Measurements from ENCODE around the gene CDH13. TPM values are rescaled to one million over a fixed set of nuclear protein-coding genes. Genes with fewer than 3 reads are reported as not detected.

Gene CDH13
- total RNA-seq, 1 experiment from 2014 or later: 0.56 TPM

- Histone ChIP-seq H3K27me3 (ENCODE audit: low read length) (no peaks in the 10 kb centered on the region), H4K20me1 (ENCODE audit: insufficient read depth, low read depth, low read length) (no peaks in the 10 kb centered on the region), H3K4me1 (ENCODE audit: low read length) (peaks cover 18% of the 10 kb centered on the region), H3K9me2 (replicated peaks; ENCODE audit: insufficient read depth, low read length) (no peaks in the 10 kb centered on the region), H3K27ac (ENCODE audit: low read length) (no peak overlapping the region), H3K9me3 (ENCODE audit: low read length) (no peaks in the 10 kb centered on the region; the same call in 1 of the 2 replicates), H3K4me3 (ENCODE audit: low read length) (no peak overlapping the region), H3K4me2 (ENCODE audit: low read depth, low read length, poor library complexity, severe bottlenecking) (no peak overlapping the region), H3K79me2 (ENCODE audit: low read length) (no peaks in the 10 kb centered on the region), H3K9ac (ENCODE audit: low read length) (no peak overlapping the region), H3K36me3 (ENCODE audit: insufficient read depth, low read length) (no peaks in the 10 kb centered on the region), H2AFZ (ENCODE audit: low read length) (peak overlapping the region; percentile 32; the same call in 1 of the 2 replicates)
- no peak for DNase-seq
Observed at GRCh38 chr16:82979406-82980111, 352.8 kb downstream of the CDH13 start.

GRCh38 chr16:82980810-82981209 is 354.0 kb downstream of the CDH13 start:
- Histone ChIP-seq H3K4me3 (ENCODE audit: low read length) (no peak overlapping the region), H3K9me2 (replicated peaks; ENCODE audit: insufficient read depth, low read length) (no peaks in the 10 kb centered on the region), H3K27me3 (ENCODE audit: low read length) (no peaks in the 10 kb centered on the region), H4K20me1 (ENCODE audit: insufficient read depth, low read depth, low read length) (no peaks in the 10 kb centered on the region), H3K36me3 (ENCODE audit: insufficient read depth, low read length) (no peaks in the 10 kb centered on the region), H3K9me3 (ENCODE audit: low read length) (no peaks in the 10 kb centered on the region; the same call in 1 of the 2 replicates), H3K4me1 (ENCODE audit: low read length) (peaks cover 18% of the 10 kb centered on the region), H3K79me2 (ENCODE audit: low read length) (no peaks in the 10 kb centered on the region), H3K4me2 (ENCODE audit: low read depth, low read length, poor library complexity, severe bottlenecking) (no peak overlapping the region), H2AFZ (ENCODE audit: low read length) (peak overlapping the region; percentile 32; the same call in 1 of the 2 replicates), H3K27ac (ENCODE audit: low read length) (no peak overlapping the region), H3K9ac (ENCODE audit: low read length) (no peak overlapping the region)
- DNase-seq: no peak

DNA sequence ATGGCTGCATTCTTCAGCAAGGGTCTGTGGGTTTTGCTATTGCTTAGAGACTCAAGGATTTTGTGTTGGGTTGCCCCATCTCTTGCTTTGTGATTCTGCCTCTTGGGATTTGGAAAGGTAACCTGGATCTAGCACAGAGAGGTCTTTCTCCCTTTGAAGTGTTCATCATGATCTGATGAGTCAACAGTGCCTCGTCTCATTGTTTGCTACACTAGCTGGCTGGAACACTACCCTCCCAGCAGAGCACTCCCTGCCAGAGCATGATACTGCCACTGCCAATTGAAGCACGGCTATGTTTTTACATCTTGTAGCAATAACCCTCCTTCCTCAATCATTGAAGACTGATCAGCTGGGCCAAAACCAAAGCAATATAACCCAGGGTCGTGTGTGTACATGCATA is 361.0 kb downstream of the CDH13 start:
- H3K27me3 ChIP-seq (ENCODE audit: low read length): no peaks in the 10 kb centered on the region
- H3K9me3 ChIP-seq (ENCODE audit: low read length): no peaks in the 10 kb centered on the region
- H3K4me2 ChIP-seq (ENCODE audit: low read depth, low read length, poor library complexity, severe bottlenecking): no peak overlapping the region
- H3K9ac ChIP-seq (ENCODE audit: low read length): no peak overlapping the region
- H3K79me2 ChIP-seq (ENCODE audit: low read length): no peaks in the 10 kb centered on the region
- DNase-seq: no peak
- no peaks in the 10 kb centered on the region for H3K36me3 ChIP-seq (ENCODE audit: insufficient read depth, low read length)
- H2AFZ ChIP-seq (ENCODE audit: low read length): no peak overlapping the region
- no peak overlapping the region for H3K27ac ChIP-seq (ENCODE audit: low read length)
- no peaks in the 10 kb centered on the region for H3K9me2 ChIP-seq (replicated peaks; ENCODE audit: insufficient read depth, low read length)
- peaks cover 22% of the 10 kb centered on the region for H3K4me1 ChIP-seq (ENCODE audit: low read length)
- H3K4me3 ChIP-seq (ENCODE audit: low read length): no peak overlapping the region
- no peaks in the 10 kb centered on the region for H4K20me1 ChIP-seq (ENCODE audit: insufficient read depth, low read depth, low read length)

DNA sequence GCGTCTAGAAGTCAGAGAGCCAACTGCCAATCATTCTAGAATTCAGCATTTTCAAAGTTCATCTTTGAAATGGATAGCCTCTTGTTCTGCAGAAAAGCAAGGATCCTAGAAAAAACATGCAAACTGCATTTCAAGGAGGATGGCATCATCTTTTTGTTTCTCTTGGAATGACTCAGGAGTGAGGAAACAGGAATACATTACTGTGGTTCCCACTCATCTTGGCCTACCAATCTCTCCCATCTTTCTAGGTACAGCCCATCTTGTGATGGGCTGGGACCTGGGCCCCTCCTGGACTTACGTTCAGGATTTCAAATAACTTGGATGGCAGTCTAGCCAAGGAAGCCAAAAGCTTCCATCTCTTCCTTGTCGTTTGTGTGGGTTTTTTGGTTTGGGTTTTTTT is 363.4 kb downstream of the CDH13 start:
- 0 out of 2 replicates have a peak overlapping the region, but pooled peaks have one; percentile 24 for H2AFZ ChIP-seq (ENCODE audit: low read length)
- H3K27ac ChIP-seq (ENCODE audit: low read length): no peak overlapping the region
- H3K79me2 ChIP-seq (ENCODE audit: low read length): no peaks in the 10 kb centered on the region
- no peaks in the 10 kb centered on the region for H3K36me3 ChIP-seq (ENCODE audit: insufficient read depth, low read length)
- no peaks in the 10 kb centered on the region for H4K20me1 ChIP-seq (ENCODE audit: insufficient read depth, low read depth, low read length)
- DNase-seq: no peak
- no peaks in the 10 kb centered on the region for H3K9me2 ChIP-seq (replicated peaks; ENCODE audit: insufficient read depth, low read length)
- H3K9me3 ChIP-seq (ENCODE audit: low read length): no peaks in the 10 kb centered on the region
- no peak overlapping the region for H3K4me3 ChIP-seq (ENCODE audit: low read length)
- no peak overlapping the region for H3K9ac ChIP-seq (ENCODE audit: low read length)
- no peaks in the 10 kb centered on the region for H3K27me3 ChIP-seq (ENCODE audit: low read length)
- H3K4me2 ChIP-seq (ENCODE audit: low read depth, low read length, poor library complexity, severe bottlenecking): no peak overlapping the region
- H3K4me1 ChIP-seq (ENCODE audit: low read length): peaks cover 23% of the 10 kb centered on the region

DNA sequence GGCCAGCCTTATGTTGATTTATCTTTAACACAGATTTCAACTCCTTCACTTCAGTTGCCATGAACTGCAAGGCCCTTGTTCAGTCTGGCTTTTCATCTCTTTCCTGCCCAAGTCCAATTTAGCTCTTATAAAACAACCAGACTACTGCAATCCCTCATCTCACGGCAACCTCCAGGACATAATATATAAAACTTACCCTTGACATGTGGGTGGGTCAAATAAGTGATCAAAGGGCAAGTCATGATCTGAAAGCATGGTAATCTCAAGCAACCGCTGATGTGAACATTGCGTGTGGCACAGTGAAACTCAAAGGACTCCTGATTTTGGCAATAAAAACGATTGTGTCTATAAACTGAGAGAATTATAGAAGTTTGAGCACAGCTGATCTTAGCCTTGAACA is 364.6 kb downstream of the CDH13 start:
- Histone ChIP-seq H3K9me3 (ENCODE audit: low read length) (no peaks in the 10 kb centered on the region), H2AFZ (ENCODE audit: low read length) (peak overlapping the region; percentile 79; the same call in 1 of the 2 replicates), H4K20me1 (ENCODE audit: insufficient read depth, low read depth, low read length) (no peaks in the 10 kb centered on the region), H3K79me2 (ENCODE audit: low read length) (no peaks in the 10 kb centered on the region), H3K27me3 (ENCODE audit: low read length) (no peaks in the 10 kb centered on the region), H3K4me2 (ENCODE audit: low read depth, low read length, poor library complexity, severe bottlenecking) (peak overlapping the region; percentile 53), H3K9me2 (replicated peaks; ENCODE audit: insufficient read depth, low read length) (no peaks in the 10 kb centered on the region), H3K4me1 (ENCODE audit: low read length) (peaks cover 35% of the 10 kb centered on the region), H3K9ac (ENCODE audit: low read length) (no peak overlapping the region), H3K4me3 (ENCODE audit: low read length) (no peak overlapping the region), H3K36me3 (ENCODE audit: insufficient read depth, low read length) (no peaks in the 10 kb centered on the region), H3K27ac (ENCODE audit: low read length) (no peak overlapping the region)
- no peak for DNase-seq

DNA sequence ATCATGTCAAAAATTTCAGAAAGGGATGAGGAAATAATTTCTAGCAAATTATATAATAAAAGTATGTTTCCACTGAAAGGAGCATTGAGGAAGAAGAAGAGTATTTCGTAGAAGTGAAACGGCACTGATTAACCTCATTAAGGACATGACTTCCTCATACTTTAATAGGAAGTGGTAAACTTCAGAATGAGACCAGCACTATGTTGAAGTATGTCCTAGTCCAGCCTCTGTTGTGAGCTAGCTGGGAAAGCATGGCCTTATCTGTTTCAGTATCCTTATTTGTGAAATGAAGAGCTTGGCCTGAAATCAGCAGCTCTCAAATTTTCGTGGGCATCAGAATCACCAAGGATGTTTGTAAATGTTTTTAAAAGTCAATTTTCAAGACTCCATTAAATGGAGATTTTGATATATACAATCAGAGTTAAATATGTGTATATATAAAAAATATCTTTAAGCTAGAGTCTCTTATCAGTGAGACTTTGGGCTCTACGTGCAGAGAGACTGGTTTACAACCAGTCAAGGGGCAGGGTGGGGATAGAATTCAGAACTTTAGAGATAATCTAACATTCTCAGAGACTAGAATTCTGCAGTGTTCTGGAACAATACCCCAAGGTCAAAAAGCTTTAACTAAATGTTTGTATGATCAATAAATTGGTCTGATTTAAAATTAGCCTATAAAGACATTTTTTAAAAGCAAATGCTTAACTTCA is 365.4 kb downstream of the CDH13 start:
- Histone ChIP-seq H3K9me2 (replicated peaks; ENCODE audit: insufficient read depth, low read length) (no peaks in the 10 kb centered on the region), H2AFZ (ENCODE audit: low read length) (peak overlapping the region; percentile 79), H3K4me1 (ENCODE audit: low read length) (peaks cover 38% of the 10 kb centered on the region), H3K79me2 (ENCODE audit: low read length) (no peaks in the 10 kb centered on the region), H3K9me3 (ENCODE audit: low read length) (no peaks in the 10 kb centered on the region), H3K36me3 (ENCODE audit: insufficient read depth, low read length) (no peaks in the 10 kb centered on the region), H3K4me3 (ENCODE audit: low read length) (no peak overlapping the region), H3K4me2 (ENCODE audit: low read depth, low read length, poor library complexity, severe bottlenecking) (peak overlapping the region; percentile 53), H4K20me1 (ENCODE audit: insufficient read depth, low read depth, low read length) (no peaks in the 10 kb centered on the region), H3K27me3 (ENCODE audit: low read length) (no peaks in the 10 kb centered on the region), H3K27ac (ENCODE audit: low read length) (no peak overlapping the region), H3K9ac (ENCODE audit: low read length) (no peak overlapping the region)
- DNase-seq: peak; percentile 75

DNA sequence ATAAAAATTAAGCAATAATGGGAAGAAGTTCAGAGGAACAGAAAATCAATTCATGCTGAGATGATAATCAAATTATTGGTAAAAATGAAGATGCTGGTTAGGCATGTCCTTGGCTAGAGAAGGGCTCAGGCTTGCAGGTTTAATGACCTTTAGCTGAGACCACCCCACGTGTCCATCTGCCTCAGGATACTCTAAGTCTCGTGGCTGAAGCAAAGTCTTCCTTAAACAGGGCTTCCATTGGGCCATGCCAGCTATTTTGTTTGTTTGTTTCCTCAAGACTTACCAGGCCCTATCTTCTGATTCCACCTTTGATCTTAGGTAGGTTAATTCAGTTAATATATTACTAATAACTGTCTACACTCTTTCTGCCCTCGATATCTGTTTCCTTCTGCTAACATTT is 366.0 kb downstream of the CDH13 start:
- Histone ChIP-seq H3K27me3 (ENCODE audit: low read length) (no peaks in the 10 kb centered on the region), H3K4me2 (ENCODE audit: low read depth, low read length, poor library complexity, severe bottlenecking) (no peak overlapping the region), H3K9me3 (ENCODE audit: low read length) (no peaks in the 10 kb centered on the region), H3K9ac (ENCODE audit: low read length) (no peak overlapping the region), H3K27ac (ENCODE audit: low read length) (no peak overlapping the region), H3K79me2 (ENCODE audit: low read length) (no peaks in the 10 kb centered on the region), H4K20me1 (ENCODE audit: insufficient read depth, low read depth, low read length) (no peaks in the 10 kb centered on the region), H3K36me3 (ENCODE audit: insufficient read depth, low read length) (no peaks in the 10 kb centered on the region), H3K4me3 (ENCODE audit: low read length) (no peak overlapping the region), H2AFZ (ENCODE audit: low read length) (no peak overlapping the region), H3K4me1 (ENCODE audit: low read length) (peaks cover 42% of the 10 kb centered on the region), H3K9me2 (replicated peaks; ENCODE audit: insufficient read depth, low read length) (no peaks in the 10 kb centered on the region)
- DNase-seq: no peak

DNA sequence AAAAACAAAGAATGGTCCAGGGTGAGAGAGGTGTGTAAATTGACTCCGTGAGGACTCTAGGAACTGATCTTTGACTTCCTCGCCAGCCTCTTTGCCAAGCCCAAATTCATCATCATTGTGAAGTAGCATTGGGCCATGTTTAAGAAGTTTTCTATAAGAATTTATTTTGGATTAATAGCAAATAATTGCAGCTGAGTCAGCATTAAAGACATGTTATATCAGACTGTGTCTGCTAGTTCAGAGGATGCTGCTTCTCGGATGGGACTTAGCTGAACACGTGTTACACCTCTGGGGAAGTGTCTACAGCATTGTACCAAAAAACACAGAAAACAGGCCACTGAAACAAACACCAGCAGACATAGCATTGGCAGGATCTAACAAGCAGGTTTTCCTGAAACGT is 366.6 kb downstream of the CDH13 start:
- H3K4me2 ChIP-seq (ENCODE audit: low read depth, low read length, poor library complexity, severe bottlenecking): no peak overlapping the region
- H3K4me3 ChIP-seq (ENCODE audit: low read length): no peak overlapping the region
- H3K9ac ChIP-seq (ENCODE audit: low read length): no peak overlapping the region
- no peaks in the 10 kb centered on the region for H3K27me3 ChIP-seq (ENCODE audit: low read length)
- H3K27ac ChIP-seq (ENCODE audit: low read length): no peak overlapping the region
- H3K36me3 ChIP-seq (ENCODE audit: insufficient read depth, low read length): no peaks in the 10 kb centered on the region
- no peak for DNase-seq
- peaks cover 48% of the 10 kb centered on the region for H3K4me1 ChIP-seq (ENCODE audit: low read length)
- no peaks in the 10 kb centered on the region for H3K9me3 ChIP-seq (ENCODE audit: low read length)
- no peaks in the 10 kb centered on the region for H3K9me2 ChIP-seq (replicated peaks; ENCODE audit: insufficient read depth, low read length)
- no peaks in the 10 kb centered on the region for H3K79me2 ChIP-seq (ENCODE audit: low read length)
- H4K20me1 ChIP-seq (ENCODE audit: insufficient read depth, low read depth, low read length): no peaks in the 10 kb centered on the region
- H2AFZ ChIP-seq (ENCODE audit: low read length): no peak overlapping the region
